BJ (cell line): ENCODE data around the gene OTUD7B. TPM values are rescaled to one million over a fixed set of nuclear protein-coding genes. Genes with fewer than 3 reads are reported as not detected.

Experiments used
- CTCF ChIA-PET: fragments of 350-600 bp; formaldehyde crosslinking; extraction: SDS; loops from one replicate; lab custom pipeline; 2021; ENCODE audit warnings: antibody characterized with exemption, inconsistent platforms; lab: Yijun Ruan, JAX
- POLR2A ChIA-PET: fragments of 300-600 bp; sonication (Branson Sonifier 250); formaldehyde crosslinking; extraction: SDS; loops from one replicate; lab custom pipeline; 2021; ENCODE audit warnings: antibody characterized with exemption; lab: Charles Lee
- DNase-seq: peaks from one replicate; pipeline ENCODE4 v3.0.0-alpha.2; 2011; ENCODE audit warnings: low read depth
- H3K27me3 ChIP-seq: 2 replicates; pipeline ENCODE4 v1.6.0; 2011; ENCODE audit warnings: low read length; ENCODE audit not compliant: control insufficient read depth, insufficient read depth
- H3K36me3 ChIP-seq: 2 replicates; pipeline ENCODE4 v1.5.1; 2011; ENCODE audit warnings: low read length; ENCODE audit not compliant: control insufficient read depth, insufficient read depth
- H3K4me3 ChIP-seq: 2 replicates; pipeline ENCODE4 v1.5.1; 2011; ENCODE audit warnings: low read depth, mild to moderate bottlenecking, control low read depth, low read length
- CTCF ChIP-seq: IDR thresholded peaks from 2 replicates; pipeline ENCODE4 v1.5.1; 2011; ENCODE audit warnings: low read depth, mild to moderate bottlenecking, control low read depth, inconsistent platforms, low read length, moderate library complexity; ENCODE audit not compliant: insufficient read depth
- polyA plus RNA-seq: library from polyadenylated mRNA; depleted of rRNA; stranded (reverse); fragments of >200 nt; gene quantifications from 2 replicates; pipeline ENCODE4 v1.2.3, GENCODE V29; 2011

Gene OTUD7B
- polyA plus RNA-seq, 1 experiment = 10.1 TPM

GRCh38 chr1:149903836-149904491, 106.6 kb downstream of the OTUD7B start:
- Histone ChIP-seq H3K27me3 (no peaks in the 10 kb centered on the region), H3K36me3 (peaks cover 4% of the 10 kb centered on the region; the same call in 1 of the 2 replicates), H3K4me3 (no peak overlapping the region)
- no peak for TF ChIP-seq CTCF
- DNase-seq = no peak
- ChIA-PET POLR2A (no interaction called here), CTCF (interaction anchor here (2.4 kb wide), 1 partner anchor 11 kb away, joined by 10 read pairs; no protein-coding TSS in a partner anchor)

GRCh38 chr1:149899460-149900284, 110.9 kb downstream of the OTUD7B start, which contains the start of gene BOLA1:
Gene BOLA1 (plus strand): TSS chr1:149899568. CDS start chr1:149900060, 492 bp downstream.
- peak; percentile 53 for DNase-seq

GRCh38 chr1:149896575-149896974, 114.0 kb downstream of the OTUD7B start:
- ChIA-PET CTCF (no interaction called here), POLR2A (no interaction called here)
- TF ChIP-seq CTCF = no peak
- Histone ChIP-seq H3K4me3 (no peak overlapping the region), H3K36me3 (no peaks in the 10 kb centered on the region), H3K27me3 (no peaks in the 10 kb centered on the region)
- no peak for DNase-seq

More at GRCh38 chr1:149899460-149900284, 110.9 kb downstream of the OTUD7B start, which contains the start of gene BOLA1:
- Histone ChIP-seq H3K4me3 (peak within 1 kb of the TSS; percentile 50), H3K36me3 (peaks cover 1% of the 10 kb centered on the region; the same call in 1 of the 2 replicates), H3K27me3 (no peaks in the 10 kb centered on the region)
- CTCF ChIA-PET = interaction anchor here (0.8 kb wide), 1 partner anchor 12 kb away, joined by 5 read pairs; a partner anchor contains a TSS
- POLR2A ChIA-PET = interaction anchor here (2.0 kb wide), 1 partner anchor 13 kb away, joined by 16 read pairs; a partner anchor contains a TSS
- TF ChIP-seq CTCF = no peak

- Histone ChIP-seq H3K36me3 (no peaks in the 10 kb centered on the region), H3K27me3 (no peaks in the 10 kb centered on the region), H3K4me3 (peak overlapping the region; percentile 49)
- ChIA-PET CTCF (interaction anchor here (0.7 to 1.8 kb wide), 6 partner anchors 13 to 1132 kb away, joined by 3 to 6 read pairs (median 4); partner anchors contain the start of gene SF3B4), POLR2A (interaction anchor here (1.4 kb wide), 1 partner anchor 27 kb away, joined by 4 read pairs; no protein-coding TSS in a partner anchor)
- DNase-seq = no peak
- TF ChIP-seq CTCF = no peak
These were observed 121.6 kb downstream of the OTUD7B start for GRCh38 chr1:149888999-149889289.
